HG02884 (cell line): Measurements from ENCODE around the gene ITGA4.
"Not testable (repeated sequence)": the region's sequence is repeated elsewhere in the genome, so short reads cannot be mapped to it uniquely, and the experiment has no call there.

ENCODE experiments used
- ATAC-seq: cut with Tn5 transposase; IDR thresholded peaks from one replicate; pipeline ENCODE4 v1.9.1; 2021; ENCODE audit warnings: mild to moderate bottlenecking, moderate library complexity; ENCODE audit not compliant: unreplicated experiment

The ITGA4 gene

DNA sequence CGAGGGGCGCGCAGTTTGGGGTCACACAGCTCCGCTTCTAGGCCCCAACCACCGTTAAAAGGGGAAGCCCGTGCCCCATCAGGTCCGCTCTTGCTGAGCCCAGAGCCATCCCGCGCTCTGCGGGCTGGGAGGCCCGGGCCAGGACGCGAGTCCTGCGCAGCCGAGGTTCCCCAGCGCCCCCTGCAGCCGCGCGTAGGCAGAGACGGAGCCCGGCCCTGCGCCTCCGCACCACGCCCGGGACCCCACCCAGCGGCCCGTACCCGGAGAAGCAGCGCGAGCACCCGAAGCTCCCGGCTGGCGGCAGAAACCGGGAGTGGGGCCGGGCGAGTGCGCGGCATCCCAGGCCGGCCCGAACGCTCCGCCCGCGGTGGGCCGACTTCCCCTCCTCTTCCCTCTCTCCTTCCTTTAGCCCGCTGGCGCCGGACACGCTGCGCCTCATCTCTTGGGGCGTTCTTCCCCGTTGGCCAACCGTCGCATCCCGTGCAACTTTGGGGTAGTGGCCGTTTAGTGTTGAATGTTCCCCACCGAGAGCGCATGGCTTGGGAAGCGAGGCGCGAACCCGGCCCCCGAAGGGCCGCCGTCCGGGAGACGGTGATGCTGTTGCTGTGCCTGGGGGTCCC lies at the start of gene ITGA4:
Gene ITGA4, plus strand, starts transcription at position 266 of the 620 bp plus-strand sequence. Its CDS starts 269 bp downstream, at position 535.
- peak; percentile 58 for ATAC-seq

GRCh38 chr2:181408861-181409260 lies 48.3 kb upstream of the ITGA4 start:
- no peak for ATAC-seq

- ATAC-seq: peak; percentile 88
These were observed 45.9 kb upstream of the ITGA4 start for GRCh38 chr2:181411105-181411849.

- ATAC-seq: no peak
These were observed 37.9 kb upstream of the ITGA4 start for GRCh38 chr2:181419129-181419855.

DNA sequence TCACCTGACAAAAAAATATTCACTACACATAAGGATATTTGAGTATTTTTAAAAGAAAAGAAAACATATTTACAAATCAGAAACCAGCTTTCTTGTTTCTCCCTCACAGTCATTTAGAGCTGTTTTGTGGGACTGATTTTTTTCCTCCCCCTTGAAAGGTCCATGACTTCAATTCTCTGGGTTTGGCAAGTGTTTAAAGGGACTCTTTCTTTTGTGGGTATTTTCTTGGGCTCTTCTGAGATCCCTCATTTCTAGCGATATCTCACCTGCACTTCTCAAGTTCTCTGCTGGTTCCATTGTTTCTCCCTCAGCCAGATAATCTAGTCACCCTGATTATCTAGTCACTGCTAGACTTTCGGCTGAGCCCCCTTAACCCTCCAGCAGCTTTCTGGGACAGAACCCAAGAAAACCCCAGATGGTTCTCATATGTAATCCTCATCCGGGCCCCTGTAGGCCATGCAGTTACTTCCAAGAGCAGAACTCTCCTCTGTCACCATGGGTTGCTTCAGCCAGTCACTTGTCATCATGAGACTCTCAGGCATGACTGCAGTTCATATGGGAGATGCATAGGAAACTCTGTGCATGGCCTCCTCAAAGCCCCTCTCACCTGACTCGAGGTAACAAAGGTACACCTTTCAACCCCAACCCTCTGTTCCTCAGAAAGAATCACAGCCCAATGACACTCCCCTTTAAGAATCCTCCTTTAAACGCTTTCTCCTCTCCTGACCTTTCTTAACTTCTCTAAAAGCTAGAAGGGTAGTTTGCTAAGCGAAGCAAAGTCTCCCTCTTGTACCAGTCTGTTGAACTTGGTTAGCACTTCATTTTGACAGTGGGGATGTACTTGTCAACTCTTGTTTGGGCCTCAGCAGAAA lies 36.7 kb upstream of the ITGA4 start:
- no peak for ATAC-seq

- ATAC-seq: no peak
These were observed 36.1 kb upstream of the ITGA4 start for GRCh38 chr2:181421131-181421458.

DNA sequence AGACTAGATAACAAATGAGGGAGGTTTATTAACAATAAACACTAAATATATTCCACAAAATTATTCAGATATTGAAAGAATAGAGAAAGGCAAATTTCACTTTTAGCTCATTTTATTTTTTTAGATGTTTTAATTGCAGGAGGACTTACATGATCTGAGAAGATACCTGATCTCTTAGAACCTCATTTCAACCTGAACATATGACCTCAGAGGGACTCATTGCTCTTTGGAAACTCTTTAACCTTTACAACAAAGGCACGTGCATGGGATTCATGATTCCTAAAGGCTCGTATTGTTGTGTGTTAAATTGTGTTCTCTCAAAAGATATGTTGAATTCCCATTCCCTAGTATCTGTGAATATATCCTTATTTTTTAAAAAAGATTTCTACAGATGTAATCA lies 35.7 kb upstream of the ITGA4 start:
- no peak for ATAC-seq

DNA sequence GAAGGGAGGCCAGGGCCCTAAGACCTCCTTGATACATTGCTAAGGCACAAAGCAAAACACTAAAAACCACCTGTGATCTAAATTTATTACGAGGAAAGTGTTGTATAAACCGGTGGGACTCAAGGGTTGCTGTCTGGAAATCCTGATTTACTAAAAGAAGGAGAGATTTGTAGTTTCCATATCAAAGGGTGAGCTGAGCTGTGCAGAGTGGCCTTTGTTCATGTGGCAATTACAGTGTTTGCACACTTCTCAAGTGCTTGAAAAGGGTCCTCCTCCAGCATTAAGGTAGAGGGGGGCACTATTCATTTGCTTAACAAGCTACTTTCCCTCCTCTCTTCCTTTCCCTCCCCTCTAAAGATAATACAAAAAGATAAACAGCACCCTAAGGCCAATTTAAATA lies 30.5 kb upstream of the ITGA4 start:
- no peak for ATAC-seq

- ATAC-seq: no peak
These were observed 26.6 kb upstream of the ITGA4 start for GRCh38 chr2:181430406-181431118.

- ATAC-seq: no peak
These were observed 25.5 kb upstream of the ITGA4 start for GRCh38 chr2:181431674-181432073.

GRCh38 chr2:181438261-181438660 lies 18.9 kb upstream of the ITGA4 start:
- no peak for ATAC-seq

DNA sequence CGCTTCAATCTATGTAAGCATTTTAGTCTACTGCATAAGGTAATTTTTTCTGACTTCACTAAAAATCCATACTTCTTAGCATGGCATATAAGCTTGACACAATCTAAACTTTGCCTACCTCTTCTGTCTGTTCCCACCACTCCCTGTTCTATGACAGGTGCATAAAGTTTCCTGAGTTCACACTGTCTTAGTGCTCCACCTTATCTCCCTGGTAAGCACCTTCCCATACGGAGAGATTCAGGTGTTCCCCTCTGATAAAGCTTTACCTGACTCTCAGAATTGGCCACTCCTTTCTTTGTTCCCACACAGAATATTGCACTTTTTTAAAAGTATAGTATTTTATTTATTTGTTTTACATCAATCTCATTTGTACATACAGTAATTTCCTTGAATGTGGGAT lies 16.8 kb upstream of the ITGA4 start:
- no peak for ATAC-seq

- no peak for ATAC-seq
These were observed 16.3 kb upstream of the ITGA4 start for GRCh38 chr2:181440919-181441318.

DNA sequence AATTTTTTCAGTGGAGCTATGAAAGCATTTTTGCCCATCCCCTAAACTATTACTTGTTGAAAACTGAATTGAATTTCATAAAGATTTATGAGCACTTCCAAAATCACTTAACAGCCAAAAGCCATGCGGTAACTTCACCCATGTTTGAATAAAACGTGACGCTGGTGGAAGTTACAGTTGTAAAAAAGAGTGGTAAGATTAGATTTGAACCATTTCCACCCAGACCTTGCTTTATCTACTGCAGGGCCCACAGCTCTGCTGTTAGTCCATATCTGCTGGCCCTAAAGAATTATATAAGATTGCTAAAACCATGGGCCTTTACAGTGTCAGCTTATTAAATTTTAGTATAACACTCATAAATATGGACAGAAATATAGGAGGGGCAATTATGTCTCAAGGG lies 15.5 kb upstream of the ITGA4 start:
- no peak for ATAC-seq

DNA sequence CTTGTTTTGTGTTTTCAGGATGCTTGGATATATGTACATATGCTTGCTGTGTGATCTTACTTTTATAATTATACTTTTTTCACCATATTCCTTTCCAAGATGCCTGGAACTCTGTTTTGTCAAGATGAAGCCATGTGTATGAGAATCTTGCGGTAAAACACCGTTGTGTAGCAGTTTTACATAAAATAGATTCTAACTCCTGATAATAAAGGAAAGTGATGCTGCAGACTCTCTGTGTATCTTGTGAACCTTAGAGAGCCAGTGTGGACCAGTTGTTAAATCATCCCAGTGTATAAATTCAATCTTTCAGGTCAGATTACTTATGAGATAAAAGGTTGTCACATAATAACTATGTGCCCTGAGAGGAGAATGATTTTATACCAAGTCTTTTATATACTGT lies 12.5 kb upstream of the ITGA4 start:
- ATAC-seq: no peak

DNA sequence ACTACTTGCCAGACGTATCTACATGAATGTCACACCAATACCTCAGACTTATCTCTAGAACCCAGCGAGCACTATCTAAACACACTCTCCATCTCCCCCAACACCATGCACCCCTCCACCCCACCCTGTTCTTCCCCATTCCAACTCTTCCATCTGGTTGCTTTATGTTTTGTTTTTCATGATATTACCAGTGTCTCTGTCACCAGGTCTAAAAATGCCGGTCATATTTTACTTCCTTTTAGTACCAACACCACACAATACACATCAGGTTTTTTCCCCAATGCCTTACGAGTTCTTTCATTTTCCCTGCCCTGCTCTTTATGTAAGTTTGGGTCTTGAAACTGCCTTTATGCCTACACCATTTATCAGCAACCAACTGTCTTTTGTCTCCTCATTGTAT lies 10.2 kb upstream of the ITGA4 start:
- ATAC-seq: no peak

- not testable (repeated sequence) for ATAC-seq
These were observed 7.9 kb upstream of the ITGA4 start for GRCh38 chr2:181449278-181449677.

GRCh38 chr2:181454686-181455450 lies 2.3 kb upstream of the ITGA4 start:
- no peak for ATAC-seq

DNA sequence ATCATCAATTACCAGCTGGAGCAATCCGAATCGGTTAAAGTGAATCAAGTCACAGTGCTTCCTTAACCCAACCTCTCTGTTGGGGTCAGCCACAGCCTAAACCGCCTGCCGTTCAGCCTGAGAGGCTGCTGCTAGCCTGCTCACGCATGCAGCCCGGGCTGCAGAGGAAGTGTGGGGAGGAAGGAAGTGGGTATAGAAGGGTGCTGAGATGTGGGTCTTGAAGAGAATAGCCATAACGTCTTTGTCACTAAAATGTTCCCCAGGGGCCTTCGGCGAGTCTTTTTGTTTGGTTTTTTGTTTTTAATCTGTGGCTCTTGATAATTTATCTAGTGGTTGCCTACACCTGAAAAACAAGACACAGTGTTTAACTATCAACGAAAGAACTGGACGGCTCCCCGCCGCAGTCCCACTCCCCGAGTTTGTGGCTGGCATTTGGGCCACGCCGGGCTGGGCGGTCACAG lies 496 bp upstream of the ITGA4 start:
- peak; percentile 67 for ATAC-seq
